Thoracic aorta (tissue), 2 donors: Measurements from ENCODE around the gene LEUTX. TPM values are rescaled to one million over a fixed set of nuclear protein-coding genes. Genes with fewer than 3 reads are reported as not detected.

ENCODE experiments used
- ATAC-seq: fragments of 150-250 bp; one replicate; pipeline ENCODE4 v1.8.0; 2017; ENCODE audit warnings: low read depth; ENCODE audit not compliant: insufficient number of reproducible peaks, low FRiP score
- DNase-seq: peaks from one replicate; pipeline ENCODE4 v3.0.0-alpha.2; 2020; ENCODE audit warnings: low spot score
- H3K27ac ChIP-seq, 2 donors: fragments of 200-600 bp; sonication (generic); 1 replicate in 1 of 2; 2 replicates in 1 of 2; pipeline ENCODE4 v1.5.1; 2016; ENCODE audit warnings: mild to moderate bottlenecking in 2 of 2, moderate library complexity in 2 of 2
- H3K27me3 ChIP-seq: fragments of 200-600 bp; sonication (generic); replicated peaks from 2 replicates; pipeline ENCODE4 v1.6.0; 2016; ENCODE audit warnings: mild to moderate bottlenecking; ENCODE audit not compliant: insufficient read depth
- H3K36me3 ChIP-seq: fragments of 200-600 bp; sonication (generic); one replicate; pipeline ENCODE4 v1.5.1; 2016
- H3K4me1 ChIP-seq, 2 donors: fragments of 200-600 bp; sonication (generic); 1 replicate in 1 of 2; 2 replicates in 1 of 2; pipeline versions ENCODE4 v1.5.1 to v1.6.0; 2016; ENCODE audit warnings: low read depth in 2 of 2, mild to moderate bottlenecking in 1 of 2; ENCODE audit not compliant: control insufficient read depth in 1 of 2
- H3K4me3 ChIP-seq: fragments of 200-600 bp; sonication (generic); 2 replicates; pipeline ENCODE4 v1.5.1; 2016; ENCODE audit warnings: mild to moderate bottlenecking
- H3K9me3 ChIP-seq: fragments of 200-600 bp; sonication (generic); 2 replicates; pipeline ENCODE4 v1.5.1; 2016
- total RNA-seq, 2 donors: library from RNA; depleted of rRNA; stranded (reverse); fragments of >200 nt; gene quantifications; one replicate each; pipeline versions ENCODE4 v1.1.0 to v1.2.3, GENCODE V29; 2016
- TF ChIP-seq, protein P1 (sequence below): fragments of 200-600 bp; sonication (generic); IDR thresholded peaks from one replicate; pipeline ENCODE4 v1.5.1; 2019; ENCODE audit warnings: antibody characterized with exemption

The LEUTX gene
- not detected for total RNA-seq

DNA sequence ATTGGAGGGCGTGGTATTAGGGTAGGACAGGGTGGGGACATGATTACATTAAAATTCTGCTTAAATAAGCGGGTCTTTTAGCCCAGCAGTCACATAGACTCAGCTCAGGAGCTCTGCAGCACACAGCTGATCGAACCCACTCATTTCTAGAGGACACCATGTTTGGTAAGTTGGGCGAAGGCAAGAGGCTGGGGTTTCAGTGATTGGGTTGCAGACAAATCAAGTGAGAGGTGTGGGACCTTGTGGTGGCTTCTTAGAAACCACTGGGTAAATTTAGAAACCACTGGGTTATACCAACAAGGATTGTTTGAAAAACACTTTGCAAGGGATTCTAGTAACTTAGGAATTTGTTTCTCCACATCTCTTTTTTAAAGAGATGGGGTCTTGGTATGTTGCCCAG, at the start of gene LEUTX:
LEUTX (plus strand) TSS at position 92 of the 400 bp plus-strand sequence; CDS start at position 159, 67 bp downstream.
- Histone ChIP-seq H3K36me3 (no peaks in the 10 kb centered on the region), H3K4me3 (no peak within 1 kb of the TSS), H3K27ac (no peak within 1 kb of the TSS), H3K4me1 (no peaks in the 10 kb centered on the region), H3K27me3 (no peaks in the 10 kb centered on the region), H3K9me3 (no peaks in the 10 kb centered on the region)
- ATAC-seq = no peak
- no peak for DNase-seq
- TF ChIP-seq, protein P1, sequence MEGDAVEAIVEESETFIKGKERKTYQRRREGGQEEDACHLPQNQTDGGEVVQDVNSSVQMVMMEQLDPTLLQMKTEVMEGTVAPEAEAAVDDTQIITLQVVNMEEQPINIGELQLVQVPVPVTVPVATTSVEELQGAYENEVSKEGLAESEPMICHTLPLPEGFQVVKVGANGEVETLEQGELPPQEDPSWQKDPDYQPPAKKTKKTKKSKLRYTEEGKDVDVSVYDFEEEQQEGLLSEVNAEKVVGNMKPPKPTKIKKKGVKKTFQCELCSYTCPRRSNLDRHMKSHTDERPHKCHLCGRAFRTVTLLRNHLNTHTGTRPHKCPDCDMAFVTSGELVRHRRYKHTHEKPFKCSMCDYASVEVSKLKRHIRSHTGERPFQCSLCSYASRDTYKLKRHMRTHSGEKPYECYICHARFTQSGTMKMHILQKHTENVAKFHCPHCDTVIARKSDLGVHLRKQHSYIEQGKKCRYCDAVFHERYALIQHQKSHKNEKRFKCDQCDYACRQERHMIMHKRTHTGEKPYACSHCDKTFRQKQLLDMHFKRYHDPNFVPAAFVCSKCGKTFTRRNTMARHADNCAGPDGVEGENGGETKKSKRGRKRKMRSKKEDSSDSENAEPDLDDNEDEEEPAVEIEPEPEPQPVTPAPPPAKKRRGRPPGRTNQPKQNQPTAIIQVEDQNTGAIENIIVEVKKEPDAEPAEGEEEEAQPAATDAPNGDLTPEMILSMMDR = no peak

DNA sequence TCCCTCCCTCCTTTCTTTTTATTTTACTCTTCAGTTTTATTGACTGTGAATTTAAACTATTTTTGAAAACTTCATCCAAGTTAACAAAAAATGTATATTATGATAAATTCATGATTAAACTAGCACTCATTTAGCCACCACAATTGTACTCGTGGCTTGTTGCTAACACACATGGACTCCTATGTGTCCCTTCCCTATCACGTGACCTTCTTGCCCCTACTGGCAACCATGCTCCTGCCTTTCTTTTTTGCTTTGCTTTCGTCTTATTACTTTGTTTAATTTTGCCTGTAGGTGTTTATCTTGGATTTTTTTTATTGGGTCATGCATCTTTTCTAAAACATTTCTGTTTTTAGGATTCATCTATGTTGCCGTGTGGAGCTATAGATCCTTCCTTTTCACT, 49.1 kb upstream of the LEUTX start:
- H3K4me3 ChIP-seq = no peak overlapping the region
- no peak for DNase-seq
- H3K4me1 ChIP-seq = no peaks in the 10 kb centered on the region
- H3K27me3 ChIP-seq = no peaks in the 10 kb centered on the region
- H3K27ac ChIP-seq = no peak overlapping the region
- H3K36me3 ChIP-seq = no peaks in the 10 kb centered on the region
- no peak for ATAC-seq
- no peaks in the 10 kb centered on the region for H3K9me3 ChIP-seq
- TF ChIP-seq, protein P1 = no peak

DNA sequence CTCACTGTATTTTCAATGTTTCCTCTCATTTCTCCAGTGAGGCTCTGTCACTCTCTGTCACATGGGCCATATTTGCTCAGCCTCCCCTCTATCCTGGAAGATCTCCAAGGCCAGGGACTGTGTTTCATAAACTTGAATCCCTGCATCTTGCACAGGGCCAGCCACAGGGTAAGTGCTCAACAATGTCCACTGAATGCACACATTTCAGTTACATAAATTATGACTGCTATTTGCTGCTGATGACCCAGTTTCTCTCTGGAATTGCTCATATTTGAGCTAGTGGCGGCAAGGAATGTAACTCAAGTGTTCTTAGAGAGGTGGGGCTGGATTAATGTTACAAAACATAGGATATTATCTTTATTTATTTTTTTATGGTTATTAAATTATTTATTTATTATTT, 47.0 kb upstream of the LEUTX start:
- TF ChIP-seq, protein P1 = no peak
- Histone ChIP-seq H3K9me3 (no peaks in the 10 kb centered on the region), H3K27me3 (no peaks in the 10 kb centered on the region), H3K27ac (no peak overlapping the region), H3K36me3 (no peaks in the 10 kb centered on the region), H3K4me3 (no peak overlapping the region), H3K4me1 (no peaks in the 10 kb centered on the region)
- DNase-seq (no peak), ATAC-seq (no peak)

- Histone ChIP-seq H3K4me1 (no peaks in the 10 kb centered on the region), H3K36me3 (no peaks in the 10 kb centered on the region), H3K4me3 (no peak overlapping the region), H3K9me3 (no peaks in the 10 kb centered on the region), H3K27me3 (no peaks in the 10 kb centered on the region), H3K27ac (no peak overlapping the region)
- no peak for DNase-seq
- TF ChIP-seq, protein P1 = no peak
- ATAC-seq = no peak
Observed at GRCh38 chr19:39733841-39734240, 44.8 kb upstream of the LEUTX start.

DNA sequence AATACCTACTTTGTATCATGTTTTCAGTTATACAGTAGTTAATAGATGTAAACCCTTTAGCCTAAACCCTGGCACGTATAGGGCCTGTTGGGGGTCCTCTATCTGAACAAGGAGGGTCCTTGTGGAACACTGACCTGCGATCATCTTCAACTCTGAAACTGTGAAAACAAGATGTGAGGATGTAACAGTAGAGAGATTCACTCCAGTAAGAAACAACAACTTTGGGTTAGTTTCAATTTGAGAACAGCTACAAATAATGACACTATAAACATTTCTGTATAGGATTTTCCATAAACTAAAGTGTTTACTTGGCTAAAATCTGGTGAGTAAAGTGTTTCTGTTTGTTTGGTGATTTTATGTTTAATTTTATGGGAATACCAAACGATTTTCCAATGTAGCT, 43.0 kb upstream of the LEUTX start:
- H3K4me3 ChIP-seq = no peak overlapping the region
- no peaks in the 10 kb centered on the region for H3K36me3 ChIP-seq
- no peaks in the 10 kb centered on the region for H3K9me3 ChIP-seq
- H3K4me1 ChIP-seq = no peaks in the 10 kb centered on the region
- TF ChIP-seq, protein P1 = no peak
- DNase-seq (no peak), ATAC-seq (no peak)
- no peaks in the 10 kb centered on the region for H3K27me3 ChIP-seq
- no peak overlapping the region for H3K27ac ChIP-seq
